ENCODE data around the gene NAPG.

DNA sequence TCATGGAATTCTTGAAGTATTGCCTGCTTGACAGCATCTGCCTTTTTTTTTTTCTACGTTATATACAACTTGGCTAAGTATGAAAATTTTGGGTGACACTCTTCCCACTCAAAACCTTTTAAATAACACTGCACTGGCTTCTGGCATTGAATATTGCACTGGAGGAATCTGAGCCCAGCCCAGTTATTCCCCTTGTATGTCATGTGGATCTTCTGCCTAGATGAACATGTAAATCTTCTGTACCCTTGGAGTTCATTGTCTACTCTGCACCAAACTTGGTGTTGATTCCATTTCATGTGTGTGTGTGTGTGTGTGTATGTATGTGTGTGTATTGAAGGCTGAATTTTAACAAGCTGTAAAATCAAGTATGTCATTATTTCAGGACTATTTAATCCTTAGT, 59.4 kb downstream of the NAPG start:
- TF ChIP-seq, protein P1, sequence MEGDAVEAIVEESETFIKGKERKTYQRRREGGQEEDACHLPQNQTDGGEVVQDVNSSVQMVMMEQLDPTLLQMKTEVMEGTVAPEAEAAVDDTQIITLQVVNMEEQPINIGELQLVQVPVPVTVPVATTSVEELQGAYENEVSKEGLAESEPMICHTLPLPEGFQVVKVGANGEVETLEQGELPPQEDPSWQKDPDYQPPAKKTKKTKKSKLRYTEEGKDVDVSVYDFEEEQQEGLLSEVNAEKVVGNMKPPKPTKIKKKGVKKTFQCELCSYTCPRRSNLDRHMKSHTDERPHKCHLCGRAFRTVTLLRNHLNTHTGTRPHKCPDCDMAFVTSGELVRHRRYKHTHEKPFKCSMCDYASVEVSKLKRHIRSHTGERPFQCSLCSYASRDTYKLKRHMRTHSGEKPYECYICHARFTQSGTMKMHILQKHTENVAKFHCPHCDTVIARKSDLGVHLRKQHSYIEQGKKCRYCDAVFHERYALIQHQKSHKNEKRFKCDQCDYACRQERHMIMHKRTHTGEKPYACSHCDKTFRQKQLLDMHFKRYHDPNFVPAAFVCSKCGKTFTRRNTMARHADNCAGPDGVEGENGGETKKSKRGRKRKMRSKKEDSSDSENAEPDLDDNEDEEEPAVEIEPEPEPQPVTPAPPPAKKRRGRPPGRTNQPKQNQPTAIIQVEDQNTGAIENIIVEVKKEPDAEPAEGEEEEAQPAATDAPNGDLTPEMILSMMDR (conservative IDR thresholded peaks at IDR 0.05; ENCODE audit: low read depth, low read length), result no peak
- TF ChIP-seq EZH2 (IDR thresholded peaks at IDR 0.05; ENCODE audit: borderline replicate concordance, low read depth, low read length, poor library complexity, severe bottlenecking), result no peak
